Activated CD4-positive, alpha-beta T cell treated with anti-CD3 and anti-CD28 coated beads, Interleukin-2, amount 10 ng/mL, durations not matched to agents 7 days and 5 days (primary cell): ENCODE results near the gene GOLGA6C. TPM values are rescaled to one million over a fixed set of nuclear protein-coding genes. Genes with fewer than 3 reads are reported as not detected.
"Not testable (repeated sequence)": the region's sequence is repeated elsewhere in the genome, so short reads cannot be mapped to it uniquely, and the experiment has no call there.

ENCODE experiments used
- CTCF ChIA-PET: fragments of 350-600 bp; sonication (Branson Sonifier 250); formaldehyde crosslinking; loops from one replicate; lab custom pipeline; 2021; ENCODE audit warnings: antibody characterized with exemption; lab: Charles Lee
- POLR2A ChIA-PET: fragments of 350-600 bp; sonication (Branson Sonifier 250); formaldehyde crosslinking; loops from one replicate; lab custom pipeline; 2021; ENCODE audit warnings: antibody characterized with exemption; lab: Charles Lee
- DNase-seq: peaks from one replicate; pipeline ENCODE4 v3.0.0-alpha.2; 2020
- H3K27ac Mint-ChIP-seq: one replicate; pipeline ENCODE4 v1.8.0; 2021; ENCODE audit warnings: mild to moderate bottlenecking, moderate library complexity, mixed read lengths
- H3K27me3 Mint-ChIP-seq: one replicate; pipeline ENCODE4 v1.8.0; 2021; ENCODE audit warnings: mixed read lengths
- H3K36me3 Mint-ChIP-seq: one replicate; pipeline ENCODE4 v1.8.0; 2021; ENCODE audit warnings: low read depth, mixed read lengths
- H3K4me1 Mint-ChIP-seq: one replicate; pipeline ENCODE4 v1.8.0; 2021; ENCODE audit warnings: mixed read lengths
- H3K4me3 Mint-ChIP-seq: one replicate; pipeline ENCODE4 v1.8.0; 2021; ENCODE audit warnings: mild to moderate bottlenecking, moderate library complexity, mixed read lengths
- H3K9me3 Mint-ChIP-seq: one replicate; pipeline ENCODE4 v1.8.0; 2021; ENCODE audit warnings: mixed read lengths
- total RNA-seq, 2 experiments: library from RNA; stranded (reverse); gene quantifications; one replicate each; pipeline ENCODE4 v1.2.3, GENCODE V29; 2021

Gene GOLGA6C
- total RNA-seq, 2 experiments from 2014 or later = not detected

DNA sequence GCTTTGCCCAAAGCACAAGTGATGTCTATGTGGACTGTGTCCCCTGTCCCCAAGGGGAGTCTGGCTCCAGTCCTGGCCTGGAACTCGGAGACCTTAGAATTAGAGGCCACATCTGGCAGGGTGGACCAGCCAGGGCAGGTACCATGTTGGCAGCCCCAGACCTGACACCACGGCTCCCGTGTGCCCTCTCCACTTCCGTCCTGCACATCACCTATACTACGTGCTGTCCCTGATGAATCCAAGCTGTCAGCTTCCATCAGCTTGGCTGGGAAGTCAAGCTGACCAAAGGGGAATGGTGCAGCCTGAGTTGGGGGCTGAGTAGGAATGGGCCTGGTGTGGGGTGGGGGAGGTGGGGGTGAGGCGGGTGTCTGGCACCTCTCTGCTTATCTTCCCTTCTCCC, 41.1 kb upstream of the GOLGA6C start:
- POLR2A ChIA-PET = no interaction called here
- H3K4me3 Mint-ChIP-seq = no peak overlapping the region
- no peak overlapping the region for H3K27ac Mint-ChIP-seq
- H3K9me3 Mint-ChIP-seq = no peaks in the 10 kb centered on the region
- H3K36me3 Mint-ChIP-seq = peaks cover 8% of the 10 kb centered on the region
- H3K27me3 Mint-ChIP-seq = no peaks in the 10 kb centered on the region
- DNase-seq = no peak
- CTCF ChIA-PET = interaction anchor here (1.1 kb wide), 1 partner anchor 42 kb away, joined by 3 read pairs; no protein-coding TSS in a partner anchor
- no peaks in the 10 kb centered on the region for H3K4me1 Mint-ChIP-seq

GRCh38 chr15:75217574-75217973, 40.6 kb upstream of the GOLGA6C start:
- CTCF ChIA-PET, H3K9me3 Mint-ChIP-seq, DNase-seq, H3K27me3 Mint-ChIP-seq, H3K4me3 Mint-ChIP-seq, H3K27ac Mint-ChIP-seq, POLR2A ChIA-PET, H3K36me3 Mint-ChIP-seq, H3K4me1 Mint-ChIP-seq: not testable (repeated sequence)

GRCh38 chr15:75219507-75219929, 38.6 kb upstream of the GOLGA6C start:
- H3K4me1 Mint-ChIP-seq, H3K4me3 Mint-ChIP-seq: not testable (repeated sequence)

DNA sequence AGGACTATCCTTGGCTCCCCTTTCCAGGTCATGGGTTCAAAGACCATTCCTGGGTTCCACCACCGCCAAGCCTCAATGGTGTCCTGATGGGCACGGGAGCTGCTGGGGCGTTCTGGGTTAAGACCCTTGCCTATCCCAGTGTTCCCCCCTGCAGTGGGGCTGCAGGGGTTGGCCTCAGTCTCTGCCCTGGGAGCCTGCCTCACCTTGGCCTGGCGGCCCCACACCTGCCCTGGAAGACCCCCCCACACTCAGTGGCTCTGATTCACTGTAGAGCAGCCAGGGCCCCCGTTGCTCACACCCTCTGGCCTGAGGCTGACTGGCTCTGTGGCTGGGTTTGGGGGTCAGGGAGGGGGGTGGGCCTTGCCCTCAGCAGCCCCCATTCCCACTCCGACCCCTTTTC, 34.4 kb upstream of the GOLGA6C start:
- Mint-ChIP-seq H3K9me3 (no peaks in the 10 kb centered on the region), H3K27me3 (no peaks in the 10 kb centered on the region), H3K4me1 (no peaks in the 10 kb centered on the region), H3K36me3 (no peaks in the 10 kb centered on the region), H3K4me3 (no peak overlapping the region), H3K27ac (no peak overlapping the region)
- POLR2A ChIA-PET = no interaction called here
- no peak for DNase-seq
- CTCF ChIA-PET = interaction anchor here (1.1 to 1.3 kb wide), 2 partner anchors 10 to 190 kb away, joined by 3 read pairs; no protein-coding TSS in a partner anchor

More at GRCh38 chr15:75219507-75219929, 38.6 kb upstream of the GOLGA6C start:
- CTCF ChIA-PET = interaction anchor here (1.8 kb wide), 1 partner anchor 11 kb away, joined by 8 read pairs; no protein-coding TSS in a partner anchor
- H3K27me3 Mint-ChIP-seq, POLR2A ChIA-PET, DNase-seq, H3K27ac Mint-ChIP-seq, H3K36me3 Mint-ChIP-seq, H3K9me3 Mint-ChIP-seq: not testable (repeated sequence)

DNA sequence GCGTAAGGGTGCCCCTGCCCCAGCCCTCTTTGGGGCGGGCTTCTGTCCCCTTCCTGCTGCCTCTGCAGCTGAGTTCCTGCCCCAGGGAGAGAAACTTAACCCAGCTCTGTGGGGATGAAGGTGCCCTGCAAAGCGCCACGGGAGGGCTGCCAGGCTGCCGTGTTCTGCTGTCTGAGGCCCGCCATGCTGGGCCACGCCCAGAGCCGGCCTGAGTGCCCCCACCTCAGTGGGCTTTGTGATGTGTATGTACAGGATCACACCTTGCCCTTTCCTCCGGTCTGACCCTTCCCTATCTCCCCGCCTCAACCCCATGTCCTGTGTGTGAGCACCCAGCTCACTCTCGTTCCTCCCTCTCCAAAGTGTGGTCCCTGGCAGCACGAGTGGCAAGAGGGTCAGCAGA, 33.9 kb upstream of the GOLGA6C start:
- POLR2A ChIA-PET = no interaction called here
- CTCF ChIA-PET = interaction anchor here (1.1 to 1.3 kb wide), 2 partner anchors 10 to 190 kb away, joined by 3 read pairs; no protein-coding TSS in a partner anchor
- Mint-ChIP-seq H3K4me3 (no peak overlapping the region), H3K9me3 (no peaks in the 10 kb centered on the region), H3K36me3 (no peaks in the 10 kb centered on the region), H3K27me3 (no peaks in the 10 kb centered on the region), H3K27ac (no peak overlapping the region), H3K4me1 (no peaks in the 10 kb centered on the region)
- no peak for DNase-seq

GRCh38 chr15:75225102-75225836, 32.9 kb upstream of the GOLGA6C start:
- H3K27me3 Mint-ChIP-seq, H3K4me3 Mint-ChIP-seq, H3K4me1 Mint-ChIP-seq, POLR2A ChIA-PET, H3K27ac Mint-ChIP-seq, DNase-seq, H3K36me3 Mint-ChIP-seq, H3K9me3 Mint-ChIP-seq: not testable (repeated sequence)
- CTCF ChIA-PET = interaction anchor here (0.6 kb wide), 1 partner anchor 181 kb away, joined by 4 read pairs; no protein-coding TSS in a partner anchor

GRCh38 chr15:75225951-75226732, 32.0 kb upstream of the GOLGA6C start:
- H3K4me3 Mint-ChIP-seq = no peak overlapping the region
- H3K4me1 Mint-ChIP-seq = no peaks in the 10 kb centered on the region
- no peaks in the 10 kb centered on the region for H3K9me3 Mint-ChIP-seq
- ChIA-PET CTCF (interaction anchor here (0.6 kb wide), 1 partner anchor 181 kb away, joined by 4 read pairs; no protein-coding TSS in a partner anchor), POLR2A (no interaction called here)
- H3K36me3 Mint-ChIP-seq = no peaks in the 10 kb centered on the region
- no peak overlapping the region for H3K27ac Mint-ChIP-seq
- no peaks in the 10 kb centered on the region for H3K27me3 Mint-ChIP-seq
- DNase-seq = no peak

GRCh38 chr15:75227112-75227511, 31.0 kb upstream of the GOLGA6C start:
- H3K4me1 Mint-ChIP-seq, H3K27me3 Mint-ChIP-seq, H3K4me3 Mint-ChIP-seq, H3K27ac Mint-ChIP-seq, POLR2A ChIA-PET, DNase-seq, H3K36me3 Mint-ChIP-seq, H3K9me3 Mint-ChIP-seq: not testable (repeated sequence)
- CTCF ChIA-PET = interaction anchor here (0.7 kb wide), 1 partner anchor 22 kb away, joined by 4 read pairs; no protein-coding TSS in a partner anchor

DNA sequence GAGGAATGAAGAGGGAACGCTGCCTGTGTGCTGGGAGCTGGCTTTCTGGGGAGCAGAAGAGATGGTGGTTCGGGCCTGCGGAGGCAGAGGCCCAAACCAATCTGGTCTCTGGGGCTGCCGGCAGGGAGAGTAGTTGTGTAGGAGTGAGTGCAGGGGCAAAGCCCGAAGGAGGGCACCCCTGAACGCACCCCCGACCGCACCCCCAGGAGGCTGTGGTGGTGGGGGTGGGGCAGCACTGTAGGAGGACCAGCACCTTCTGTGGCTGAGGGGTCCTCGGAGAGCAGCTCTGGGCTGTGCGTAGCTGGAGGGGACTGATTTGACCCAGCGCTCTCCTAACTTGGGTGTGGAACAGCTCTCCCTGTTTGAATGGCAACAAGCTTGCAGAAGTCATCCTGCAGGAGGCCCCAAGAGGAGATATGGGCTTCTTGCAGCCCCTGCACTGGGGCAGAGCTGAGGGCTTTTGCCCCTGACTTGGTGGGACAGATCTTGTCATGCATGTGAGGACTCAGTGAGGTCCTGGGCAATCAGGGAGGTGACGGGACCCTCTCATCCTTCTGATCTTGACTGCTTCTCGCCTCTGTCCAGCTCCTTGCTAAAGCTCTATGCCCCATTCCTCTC, 30.4 kb upstream of the GOLGA6C start:
- no peaks in the 10 kb centered on the region for H3K9me3 Mint-ChIP-seq
- no peaks in the 10 kb centered on the region for H3K4me1 Mint-ChIP-seq
- peaks cover 4% of the 10 kb centered on the region for H3K27me3 Mint-ChIP-seq
- no peak overlapping the region for H3K27ac Mint-ChIP-seq
- no peak overlapping the region for H3K4me3 Mint-ChIP-seq
- CTCF ChIA-PET = interaction anchor here (0.5 to 0.7 kb wide), 2 partner anchors 23 to 287 kb away, joined by 3 to 4 read pairs; no protein-coding TSS in a partner anchor
- no peaks in the 10 kb centered on the region for H3K36me3 Mint-ChIP-seq
- no peak for DNase-seq
- POLR2A ChIA-PET = no interaction called here

- DNase-seq = no peak
- H3K27me3 Mint-ChIP-seq = peaks cover 4% of the 10 kb centered on the region
- CTCF ChIA-PET = no interaction called here
- H3K9me3 Mint-ChIP-seq = no peaks in the 10 kb centered on the region
- no peaks in the 10 kb centered on the region for H3K36me3 Mint-ChIP-seq
- no peaks in the 10 kb centered on the region for H3K4me1 Mint-ChIP-seq
- H3K4me3 Mint-ChIP-seq = no peak overlapping the region
- POLR2A ChIA-PET = no interaction called here
- H3K27ac Mint-ChIP-seq = no peak overlapping the region
Measured at GRCh38 chr15:75228787-75229186, 29.3 kb upstream of the GOLGA6C start.

DNA sequence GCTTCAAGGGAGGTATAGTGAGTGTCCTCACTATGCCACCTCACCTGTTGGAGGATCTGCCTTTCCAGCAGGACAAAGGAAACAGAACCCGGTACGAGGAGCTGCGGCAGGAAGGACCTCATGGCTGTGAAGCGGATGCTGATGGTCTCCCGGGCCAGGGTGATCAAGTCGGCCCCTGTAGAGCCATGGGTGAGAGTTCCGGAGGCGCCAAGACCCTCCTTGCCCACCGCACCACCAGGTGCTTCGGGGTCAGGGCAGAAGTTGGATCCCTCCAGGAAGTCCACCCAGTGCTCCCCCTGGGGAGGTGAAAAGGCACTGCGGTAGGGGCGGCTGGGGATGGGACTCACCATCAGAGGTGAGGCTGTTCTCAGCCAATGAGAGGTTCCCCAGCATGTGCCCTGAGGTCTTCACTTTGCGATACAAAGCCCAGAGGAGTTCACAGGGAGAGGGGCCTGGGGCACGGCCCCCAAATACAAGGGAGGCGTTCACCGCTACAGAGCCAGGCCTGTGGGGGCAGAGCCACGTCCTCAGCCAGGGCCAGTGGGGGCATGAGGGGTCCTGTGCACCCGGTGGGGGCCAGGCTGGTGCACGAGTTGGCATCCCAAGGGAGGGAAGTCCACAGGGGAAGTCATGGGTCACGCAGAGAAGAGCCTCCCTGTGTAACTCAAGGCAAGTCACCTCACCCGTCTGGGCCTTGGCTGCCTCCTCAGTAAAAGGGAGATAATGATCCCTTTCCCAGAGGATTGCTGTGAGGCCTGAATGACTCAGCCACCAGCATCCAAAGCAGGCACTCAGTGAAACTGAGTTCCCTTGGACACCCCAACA, 28.7 kb upstream of the GOLGA6C start:
- no peak overlapping the region for H3K27ac Mint-ChIP-seq
- no peaks in the 10 kb centered on the region for H3K36me3 Mint-ChIP-seq
- H3K9me3 Mint-ChIP-seq = no peaks in the 10 kb centered on the region
- no peak for DNase-seq
- H3K4me3 Mint-ChIP-seq = no peak overlapping the region
- H3K4me1 Mint-ChIP-seq = no peaks in the 10 kb centered on the region
- CTCF ChIA-PET = interaction anchor here (1.1 kb wide), 1 partner anchor 10 kb away, joined by 6 read pairs; no protein-coding TSS in a partner anchor
- H3K27me3 Mint-ChIP-seq = peaks cover 4% of the 10 kb centered on the region
- POLR2A ChIA-PET = no interaction called here

DNA sequence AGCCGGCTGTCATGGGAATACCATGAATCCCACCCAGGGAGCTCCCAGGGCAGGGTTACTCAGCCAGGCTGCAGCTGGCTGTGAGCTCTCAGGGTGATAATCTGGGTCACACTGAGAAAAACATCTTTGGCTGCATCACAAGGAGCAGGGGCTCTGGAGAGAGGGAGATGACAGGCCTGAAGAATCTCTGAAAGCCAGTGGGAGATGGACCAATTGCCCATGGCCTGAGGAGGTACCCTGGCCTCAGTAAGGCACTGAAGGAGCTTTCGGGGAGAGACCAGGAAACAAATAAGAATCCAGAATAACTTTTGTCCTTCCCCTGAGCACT, 28.2 kb upstream of the GOLGA6C start:
- Mint-ChIP-seq H3K27ac (no peak overlapping the region), H3K4me1 (no peaks in the 10 kb centered on the region), H3K9me3 (no peaks in the 10 kb centered on the region), H3K36me3 (no peaks in the 10 kb centered on the region), H3K27me3 (peaks cover 4% of the 10 kb centered on the region), H3K4me3 (no peak overlapping the region)
- ChIA-PET CTCF (interaction anchor here (1.1 to 1.3 kb wide), 2 partner anchors 9 to 17 kb away, joined by 3 to 6 read pairs; no protein-coding TSS in a partner anchor), POLR2A (no interaction called here)
- no peak for DNase-seq
